GM19193 (cell line): ENCODE results near the gene MPZL1.

Source experiments
- POLR2A ChIP-seq: IDR thresholded peaks from 4 replicates; pipeline ENCODE4 v1.6.1; 2011; ENCODE audit not compliant: insufficient read depth, insufficient read length; ENCODE audit errors: extremely low read depth

MPZL1 gene

GRCh38 chr1:167706931-167707877 lies 14.6 kb upstream of the MPZL1 start:
- no peak for TF ChIP-seq POLR2A

GRCh38 chr1:167707942-167708341 lies 13.8 kb upstream of the MPZL1 start:
- no peak for TF ChIP-seq POLR2A

GRCh38 chr1:167708940-167709389 lies 12.8 kb upstream of the MPZL1 start:
- no peak for TF ChIP-seq POLR2A

- TF ChIP-seq POLR2A: no peak
Measured at GRCh38 chr1:167710836-167711235, 10.9 kb upstream of the MPZL1 start.

- TF ChIP-seq POLR2A: no peak
Measured at GRCh38 chr1:167711797-167712196, 10.0 kb upstream of the MPZL1 start.

- no peak for TF ChIP-seq POLR2A
Measured at GRCh38 chr1:167713330-167714081, 8.3 kb upstream of the MPZL1 start.

GRCh38 chr1:167714098-167714438 lies 7.7 kb upstream of the MPZL1 start:
- no peak for TF ChIP-seq POLR2A

- TF ChIP-seq POLR2A: peak; percentile 69
Measured at GRCh38 chr1:167714439-167715156, 7.2 kb upstream of the MPZL1 start.

GRCh38 chr1:167715157-167715999 lies 6.4 kb upstream of the MPZL1 start:
- TF ChIP-seq POLR2A: no peak

GRCh38 chr1:167716000-167716271 lies 5.8 kb upstream of the MPZL1 start:
- TF ChIP-seq POLR2A: no peak

- TF ChIP-seq POLR2A: no peak
Measured at GRCh38 chr1:167717351-167717750, 4.4 kb upstream of the MPZL1 start.

- no peak for TF ChIP-seq POLR2A
Measured at GRCh38 chr1:167718914-167719691, 2.7 kb upstream of the MPZL1 start.

GRCh38 chr1:167720965-167721616 lies 691 bp upstream of the MPZL1 start:
- no peak for TF ChIP-seq POLR2A
